Measurements from ENCODE around the gene LAMA3. TPM values are rescaled to one million over a fixed set of nuclear protein-coding genes. Genes with fewer than 3 reads are reported as not detected.
A peak's percentile ranks its signal among the peaks of the same experiment; 100 is the strongest.

The LAMA3 gene
- total RNA-seq, 1 experiment from 2014 or later, result 207 TPM

DNA sequence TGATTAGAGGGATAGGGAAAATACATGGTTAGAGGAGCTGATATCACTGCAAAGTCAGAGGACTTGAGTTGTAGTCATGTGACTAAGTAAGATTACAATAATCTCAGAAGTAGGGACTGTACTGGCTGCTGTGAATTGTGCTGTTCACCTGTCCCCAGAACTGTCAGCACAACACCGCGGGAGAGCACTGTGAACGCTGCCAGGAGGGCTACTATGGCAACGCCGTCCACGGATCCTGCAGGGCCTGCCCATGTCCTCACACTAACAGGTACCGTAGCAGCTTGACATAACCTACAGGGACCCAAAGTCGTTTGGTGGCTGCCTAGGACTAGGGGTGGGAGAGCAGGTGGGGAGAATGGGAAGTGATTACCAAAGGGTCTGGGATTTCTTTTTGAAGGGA is 192.5 kb downstream of the LAMA3 start:
- H3K4me1 Mint-ChIP-seq (ENCODE audit: low read depth, unreplicated experiment), result peaks cover 32% of the 10 kb centered on the region
- intact Hi-C loops (cut with micrococcal nuclease; ENCODE audit: unreplicated experiment), result no loop called here
- no peaks in the 10 kb centered on the region for H3K27me3 Mint-ChIP-seq (ENCODE audit: unreplicated experiment)
- H3K36me3 Mint-ChIP-seq (ENCODE audit: insufficient read depth, unreplicated experiment), result peaks cover 69% of the 10 kb centered on the region
- no TSS peak for BruUV-seq (replicated peaks)
- DNase-seq, result no peak
- TF ChIP-seq, protein P1, sequence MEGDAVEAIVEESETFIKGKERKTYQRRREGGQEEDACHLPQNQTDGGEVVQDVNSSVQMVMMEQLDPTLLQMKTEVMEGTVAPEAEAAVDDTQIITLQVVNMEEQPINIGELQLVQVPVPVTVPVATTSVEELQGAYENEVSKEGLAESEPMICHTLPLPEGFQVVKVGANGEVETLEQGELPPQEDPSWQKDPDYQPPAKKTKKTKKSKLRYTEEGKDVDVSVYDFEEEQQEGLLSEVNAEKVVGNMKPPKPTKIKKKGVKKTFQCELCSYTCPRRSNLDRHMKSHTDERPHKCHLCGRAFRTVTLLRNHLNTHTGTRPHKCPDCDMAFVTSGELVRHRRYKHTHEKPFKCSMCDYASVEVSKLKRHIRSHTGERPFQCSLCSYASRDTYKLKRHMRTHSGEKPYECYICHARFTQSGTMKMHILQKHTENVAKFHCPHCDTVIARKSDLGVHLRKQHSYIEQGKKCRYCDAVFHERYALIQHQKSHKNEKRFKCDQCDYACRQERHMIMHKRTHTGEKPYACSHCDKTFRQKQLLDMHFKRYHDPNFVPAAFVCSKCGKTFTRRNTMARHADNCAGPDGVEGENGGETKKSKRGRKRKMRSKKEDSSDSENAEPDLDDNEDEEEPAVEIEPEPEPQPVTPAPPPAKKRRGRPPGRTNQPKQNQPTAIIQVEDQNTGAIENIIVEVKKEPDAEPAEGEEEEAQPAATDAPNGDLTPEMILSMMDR (IDR thresholded peaks at IDR 0.05; ENCODE audit: unreplicated experiment), result no peak
- CTCF ChIA-PET, result no interaction called here
- H3K4me3 Mint-ChIP-seq (ENCODE audit: low read depth, unreplicated experiment), result no peak overlapping the region
- no peak overlapping the region for H3K27ac Mint-ChIP-seq (ENCODE audit: unreplicated experiment)
- no peaks in the 10 kb centered on the region for H3K9me3 Mint-ChIP-seq (ENCODE audit: low read depth, unreplicated experiment)

DNA sequence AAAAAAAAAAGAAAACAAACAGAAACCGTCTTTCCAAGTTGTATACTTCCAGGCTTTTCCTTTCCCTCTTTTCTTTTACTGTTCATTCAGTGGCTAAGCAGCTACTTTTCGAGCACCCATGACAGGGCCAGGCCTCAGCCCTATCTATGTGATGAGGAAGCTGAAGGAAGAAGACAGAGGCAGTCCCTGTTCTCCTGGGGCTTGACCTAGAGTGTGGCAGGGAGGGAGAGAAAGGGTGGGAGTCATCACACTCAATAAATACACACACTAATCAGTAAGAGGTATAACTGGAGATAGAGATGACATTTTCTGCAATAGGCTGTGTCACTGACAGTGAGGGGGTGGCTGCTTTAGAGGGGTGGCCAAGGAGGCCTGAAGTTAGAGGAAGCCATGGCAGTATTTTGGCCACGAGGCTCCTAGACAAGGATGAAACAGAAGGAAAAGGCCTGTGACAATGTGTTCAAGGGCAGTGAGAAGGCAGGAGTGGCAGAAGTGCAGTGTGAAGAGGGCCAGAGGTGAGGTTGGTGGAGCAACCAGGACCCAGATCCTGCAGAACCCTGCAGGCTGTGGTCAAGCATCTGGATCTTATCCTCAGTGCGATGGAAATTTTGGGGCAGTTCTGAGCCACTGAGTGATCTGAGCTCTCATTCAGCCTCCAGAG is 193.5 kb downstream of the LAMA3 start:
- TF ChIP-seq, protein P1 (IDR thresholded peaks at IDR 0.05; ENCODE audit: unreplicated experiment), result no peak
- Mint-ChIP-seq H3K4me3 (ENCODE audit: low read depth, unreplicated experiment) (no peak overlapping the region), H3K27ac (ENCODE audit: unreplicated experiment) (peak overlapping the region; percentile 24), H3K4me1 (ENCODE audit: low read depth, unreplicated experiment) (peaks cover 32% of the 10 kb centered on the region), H3K27me3 (ENCODE audit: unreplicated experiment) (no peaks in the 10 kb centered on the region), H3K9me3 (ENCODE audit: low read depth, unreplicated experiment) (no peaks in the 10 kb centered on the region), H3K36me3 (ENCODE audit: insufficient read depth, unreplicated experiment) (peaks cover 70% of the 10 kb centered on the region)
- intact Hi-C loops (cut with micrococcal nuclease; ENCODE audit: unreplicated experiment), result no loop called here
- BruUV-seq (replicated peaks), result no TSS peak
- CTCF ChIA-PET, result no interaction called here
- DNase-seq, result no peak

DNA sequence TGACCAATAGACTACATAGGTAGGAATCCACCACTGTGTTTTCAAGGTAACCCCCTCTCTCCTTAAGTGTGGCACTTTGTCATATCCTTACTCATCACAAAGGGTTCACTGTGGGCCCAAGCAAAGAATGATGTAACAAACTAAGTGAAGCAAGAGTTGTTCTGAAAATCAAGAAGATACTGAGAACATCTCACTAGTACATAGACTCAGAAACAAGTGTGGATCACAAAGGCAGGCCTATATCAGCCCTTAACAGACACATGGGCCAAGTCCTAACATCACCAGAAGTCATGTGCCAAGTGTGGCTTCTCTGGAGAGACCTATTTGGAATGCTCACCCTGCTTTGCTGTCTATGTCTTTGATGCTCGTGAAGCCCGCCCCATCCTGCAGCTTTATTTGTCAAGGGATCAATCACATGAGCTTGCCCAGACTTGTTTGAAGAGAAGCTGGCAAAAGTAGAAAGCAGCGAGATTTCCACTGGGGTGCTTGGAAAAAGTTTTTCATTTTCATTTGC is 194.1 kb downstream of the LAMA3 start:
- Mint-ChIP-seq H3K27ac (ENCODE audit: unreplicated experiment) (peak overlapping the region; percentile 64), H3K27me3 (ENCODE audit: unreplicated experiment) (no peaks in the 10 kb centered on the region), H3K36me3 (ENCODE audit: insufficient read depth, unreplicated experiment) (peaks cover 68% of the 10 kb centered on the region), H3K9me3 (ENCODE audit: low read depth, unreplicated experiment) (no peaks in the 10 kb centered on the region), H3K4me1 (ENCODE audit: low read depth, unreplicated experiment) (peaks cover 32% of the 10 kb centered on the region), H3K4me3 (ENCODE audit: low read depth, unreplicated experiment) (no peak overlapping the region)
- no TSS peak for BruUV-seq (replicated peaks)
- intact Hi-C loops (cut with micrococcal nuclease; ENCODE audit: unreplicated experiment), result no loop called here
- CTCF ChIA-PET, result no interaction called here
- TF ChIP-seq, protein P1 (IDR thresholded peaks at IDR 0.05; ENCODE audit: unreplicated experiment), result no peak
- no peak for DNase-seq

DNA sequence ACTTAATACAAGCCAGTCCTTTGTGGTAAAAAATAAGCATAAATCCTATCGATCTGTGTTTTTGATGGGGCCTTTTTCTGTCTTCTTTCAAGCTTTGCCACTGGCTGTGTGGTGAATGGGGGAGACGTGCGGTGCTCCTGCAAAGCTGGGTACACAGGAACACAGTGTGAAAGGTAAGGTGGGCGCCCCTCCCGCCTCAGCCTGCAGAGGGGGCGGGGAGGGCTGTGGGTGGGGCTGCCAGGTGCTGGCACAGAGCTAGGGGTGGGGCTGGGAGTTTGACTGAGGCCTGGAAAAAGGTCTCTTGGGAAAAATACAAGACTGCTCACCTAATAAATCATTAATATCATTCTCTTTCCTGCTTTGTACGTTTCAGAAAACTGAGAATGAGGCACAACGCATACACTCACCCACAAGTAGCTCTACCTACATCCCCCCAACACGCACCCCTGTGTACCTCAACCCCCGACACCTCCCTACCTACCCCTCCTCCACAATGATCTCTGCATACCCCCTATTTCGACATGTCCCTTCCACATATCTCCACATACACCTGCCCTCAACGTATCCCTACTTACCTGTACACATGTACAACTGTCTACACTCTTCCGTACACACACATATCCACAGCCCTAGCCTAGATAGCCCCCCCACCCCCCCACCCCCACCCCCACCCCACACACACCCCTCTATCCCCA is 195.6 kb downstream of the LAMA3 start:
- Mint-ChIP-seq H3K27me3 (ENCODE audit: unreplicated experiment) (no peaks in the 10 kb centered on the region), H3K9me3 (ENCODE audit: low read depth, unreplicated experiment) (no peaks in the 10 kb centered on the region), H3K4me3 (ENCODE audit: low read depth, unreplicated experiment) (peak overlapping the region; percentile 29), H3K4me1 (ENCODE audit: low read depth, unreplicated experiment) (peaks cover 32% of the 10 kb centered on the region), H3K36me3 (ENCODE audit: insufficient read depth, unreplicated experiment) (peaks cover 54% of the 10 kb centered on the region), H3K27ac (ENCODE audit: unreplicated experiment) (peak overlapping the region; percentile 64)
- TF ChIP-seq, protein P1 (IDR thresholded peaks at IDR 0.05; ENCODE audit: unreplicated experiment), result no peak
- no TSS peak for BruUV-seq (replicated peaks)
- intact Hi-C loops (cut with micrococcal nuclease; ENCODE audit: unreplicated experiment), result no loop called here
- CTCF ChIA-PET, result no interaction called here
- peak; percentile 51 for DNase-seq
